Hematopoietic multipotent progenitor cell (in vitro differentiated cells): ENCODE measurements around the gene PTCHD1. TPM values are rescaled to one million over a fixed set of nuclear protein-coding genes. Genes with fewer than 3 reads are reported as not detected.
A peak's percentile ranks its signal among the peaks of the same experiment; 100 is the strongest.

Experiments used
- DNase-seq, 3 donors: peaks; one replicate each; pipeline ENCODE4 v3.0.0-alpha.2; 2011 to 2015; ENCODE audit warnings: low read depth in 2 of 3, low spot score in 2 of 3
- total RNA-seq: library from RNA; depleted of rRNA; stranded (reverse); fragments of >200 nt; gene quantifications from one replicate; pipeline ENCODE4 v1.2.3, GENCODE V29; 2012

Gene PTCHD1
- total RNA-seq, 1 donor = under 0.01 TPM

DNA sequence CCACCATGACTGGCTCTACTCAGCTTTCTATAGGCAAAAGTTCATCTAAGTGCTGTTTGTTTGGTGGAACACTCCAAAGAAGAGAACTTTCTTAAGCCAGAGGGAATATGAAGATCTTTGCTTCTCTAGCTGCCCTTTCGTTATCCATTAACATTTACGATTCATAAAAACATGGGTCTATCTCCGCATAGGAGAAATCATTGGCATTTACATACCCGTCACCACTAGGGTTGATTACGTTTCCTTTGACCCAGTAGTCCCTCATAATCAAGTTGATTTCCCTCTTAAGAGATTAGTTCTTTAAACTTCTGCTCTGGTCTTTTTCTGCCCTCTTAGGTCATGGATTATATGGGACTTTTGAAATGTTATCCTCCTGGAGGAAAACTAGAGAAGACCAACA lies 57.5 kb downstream of the PTCHD1 start:
- no peak for DNase-seq

DNA sequence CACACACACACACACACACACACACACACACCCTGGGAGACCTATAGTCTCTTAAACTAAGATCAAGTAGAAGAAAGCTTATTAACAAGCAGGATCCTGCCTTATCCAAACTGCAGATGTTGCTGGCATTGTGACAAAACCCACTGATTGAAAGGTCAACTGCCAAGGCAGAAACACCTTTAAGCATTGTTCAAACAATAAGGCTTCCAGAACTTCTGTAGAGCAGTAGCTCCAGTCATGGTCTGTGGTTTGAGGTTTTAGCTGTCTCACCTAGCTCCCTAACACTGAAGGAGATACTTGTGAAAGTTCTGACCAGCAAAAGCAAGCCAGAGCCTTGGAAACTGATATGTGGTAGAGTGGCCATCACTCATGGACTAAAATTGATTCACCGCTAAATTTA lies 59.8 kb downstream of the PTCHD1 start:
- DNase-seq = peak in 2 of 3 donors; percentile 22 to 80

DNA sequence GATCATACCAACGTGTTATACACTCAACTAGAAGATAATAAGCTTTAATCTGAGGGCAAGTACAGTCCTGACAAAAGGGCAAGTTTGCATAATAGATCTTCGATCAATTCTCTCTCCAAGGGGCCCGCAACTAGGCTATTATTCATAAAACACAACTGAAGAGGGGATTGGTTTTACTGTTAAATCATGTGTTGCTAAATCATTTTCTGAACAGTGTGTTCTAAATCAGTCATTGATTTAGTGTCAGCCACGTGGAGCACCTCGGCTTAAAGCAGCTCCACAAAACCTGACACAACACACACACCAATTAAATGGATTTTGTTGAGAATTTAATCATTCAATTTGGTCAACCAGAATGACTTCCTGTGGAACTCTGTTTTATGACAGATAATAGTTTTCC lies 61.6 kb downstream of the PTCHD1 start:
- no peak for DNase-seq

DNA sequence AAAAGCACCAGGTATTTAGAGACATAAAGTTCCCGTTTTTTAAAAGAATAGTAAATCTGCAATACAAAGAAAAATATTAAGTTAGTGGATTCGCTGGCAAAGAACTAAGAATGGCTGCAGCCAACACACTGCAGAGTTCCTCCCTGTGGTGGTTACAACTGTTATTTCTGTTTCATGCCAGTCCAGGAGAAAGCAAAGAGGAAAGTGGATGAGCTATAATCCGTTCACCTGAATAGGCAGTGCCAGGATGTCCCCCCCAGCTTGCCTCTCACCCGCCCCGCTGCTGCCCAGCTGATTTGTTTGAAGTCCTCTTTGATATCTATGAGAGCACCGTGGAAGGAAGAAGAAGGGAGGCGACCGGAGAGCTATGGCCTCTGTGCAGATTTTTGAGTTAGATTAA lies 63.9 kb downstream of the PTCHD1 start:
- no peak for DNase-seq

DNA sequence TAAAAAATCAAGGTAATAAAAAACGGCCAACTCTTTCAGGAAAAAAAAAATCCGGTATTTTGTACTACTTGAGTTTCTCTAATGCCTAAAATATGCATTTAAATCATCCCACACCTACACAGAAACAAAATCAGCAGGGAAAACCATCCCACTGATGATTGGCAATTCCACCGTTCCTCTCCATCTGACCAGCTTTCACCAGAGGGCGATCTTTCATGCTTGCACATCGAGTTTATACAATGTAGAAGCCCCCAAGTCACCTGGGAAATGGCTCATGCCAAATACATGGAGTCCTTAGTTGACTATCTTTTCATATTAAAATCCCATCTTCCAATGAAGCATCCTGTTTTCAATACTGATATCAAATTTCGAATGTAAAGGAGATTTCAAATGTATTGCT lies 69.2 kb downstream of the PTCHD1 start:
- DNase-seq = no peak

GRCh38 chrX:23422912-23423311 lies 88.3 kb downstream of the PTCHD1 start:
- DNase-seq = no peak

DNA sequence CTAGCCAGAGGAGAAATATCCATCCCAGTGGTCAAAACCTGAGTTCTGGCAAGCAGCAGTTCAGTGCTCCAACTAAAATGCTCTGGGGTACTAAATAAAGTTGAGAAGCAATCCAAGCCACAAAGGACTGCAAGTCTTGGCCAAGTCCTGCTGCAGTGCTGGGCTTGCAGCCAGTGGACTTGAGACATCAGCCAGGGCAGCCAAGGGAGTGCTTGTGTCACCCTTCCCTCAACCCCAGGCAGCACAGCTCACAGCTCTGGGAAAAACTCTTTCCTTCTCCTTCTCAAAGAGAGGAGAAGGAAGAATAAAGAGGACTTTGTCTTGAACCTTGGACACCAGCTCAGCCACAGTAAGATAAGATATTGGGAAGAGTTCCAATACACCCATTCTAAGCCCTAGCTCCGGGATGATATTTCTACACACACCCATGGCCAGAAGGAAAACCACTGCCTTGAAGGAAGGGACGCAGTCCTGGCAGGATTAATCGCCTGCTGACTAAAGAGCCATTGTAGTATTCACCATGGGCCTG lies 99.8 kb downstream of the PTCHD1 start:
- no peak for DNase-seq

GRCh38 chrX:23435108-23435507 lies 100.5 kb downstream of the PTCHD1 start:
- DNase-seq = no peak

DNA sequence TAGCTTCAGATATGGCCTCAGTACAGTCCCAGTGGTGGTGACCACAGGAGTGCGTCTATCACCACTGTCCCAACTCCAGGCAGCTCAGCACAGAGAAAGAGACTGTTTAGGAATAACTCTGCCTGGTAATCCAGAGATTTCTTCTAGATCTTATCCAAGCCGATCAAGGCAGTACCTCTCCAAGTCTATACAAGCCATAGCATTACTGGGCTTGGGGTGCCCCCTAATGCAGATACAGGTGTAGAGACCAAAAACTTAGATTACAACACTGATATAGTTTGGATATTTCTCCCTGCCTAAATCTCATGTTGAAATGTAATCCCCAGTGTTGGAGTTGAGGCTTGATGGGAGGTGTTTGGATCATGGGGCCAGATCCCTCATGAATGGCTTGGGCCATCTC lies 100.9 kb downstream of the PTCHD1 start:
- peak in 1 of 3 donors; percentile 7 for DNase-seq

GRCh38 chrX:23436875-23437274 lies 102.2 kb downstream of the PTCHD1 start:
- no peak for DNase-seq

DNA sequence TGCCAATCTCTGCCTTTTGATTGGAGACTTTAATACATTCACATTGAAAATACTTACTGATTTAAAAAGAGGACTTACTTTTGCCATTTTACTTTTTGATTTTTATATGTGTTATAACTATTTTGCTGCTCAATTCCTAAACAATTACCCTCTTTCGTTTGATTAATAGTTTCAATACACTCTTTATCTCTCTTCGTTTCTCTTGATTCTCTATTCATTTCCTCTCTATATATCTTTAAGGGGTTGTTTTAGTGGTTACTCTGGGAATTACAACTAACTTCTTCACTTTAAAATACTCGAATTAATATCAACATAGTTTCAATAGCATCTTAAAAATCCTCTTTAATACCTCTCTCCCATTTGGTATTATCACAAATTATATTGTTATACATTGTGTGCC lies 116.6 kb downstream of the PTCHD1 start:
- no peak for DNase-seq
